GM12878 (cell line): Measurements from ENCODE around the gene INO80E.

Source experiments
- ATF7 ChIP-seq: fragments of 450-650 bp; IDR thresholded peaks from 2 replicates; pipeline ENCODE4 v1.6.1; 2016; ENCODE audit warnings: low read depth, mild to moderate bottlenecking
- CTCF ChIP-seq, 3 experiments: IDR thresholded peaks in 2 of 3; conservative IDR thresholded peaks in 1 of 3; 2 replicates each; pipeline ENCODE4 v1.5.1; 2011; ENCODE audit warnings: low read depth in 3 of 3, low read length in 3 of 3, mild to moderate bottlenecking in 3 of 3, control low read depth in 2 of 3, moderate library complexity in 2 of 3, inconsistent platforms in 1 of 3, mixed read lengths in 1 of 3; ENCODE audit not compliant: control insufficient read depth in 2 of 3, insufficient read depth in 1 of 3; ENCODE audit errors: extremely low read depth in 1 of 3
- GABPA ChIP-seq: IDR thresholded peaks from 2 replicates; pipeline ENCODE4 v1.6.1; 2014; ENCODE audit warnings: antibody characterized with exemption, low read depth, mild to moderate bottlenecking, inconsistent platforms
- IRF3 ChIP-seq: fragments of 450-650 bp; IDR thresholded peaks from 2 replicates; pipeline ENCODE4 v1.6.1; 2014; ENCODE audit warnings: mild to moderate bottlenecking
- MXI1 ChIP-seq: fragments of 150-350 bp; IDR thresholded peaks from 2 replicates; pipeline ENCODE4 v1.6.1; 2011; ENCODE audit warnings: low read depth, mild to moderate bottlenecking, inconsistent platforms, low read length, improper control_type of control experiment
- POLR2A ChIP-seq: IDR thresholded peaks from 2 replicates; pipeline ENCODE4 v1.6.1; 2011; ENCODE audit warnings: low read depth, mild to moderate bottlenecking, low read length
- RAD21 ChIP-seq: IDR thresholded peaks from 2 replicates; pipeline ENCODE4 v1.6.1; 2011; ENCODE audit warnings: mild to moderate bottlenecking, low read depth, low read length, moderate library complexity; ENCODE audit not compliant: insufficient read depth
- ZNF24 ChIP-seq: fragments of 450-650 bp; IDR thresholded peaks from 2 replicates; pipeline ENCODE4 v1.6.1; 2017; ENCODE audit warnings: antibody characterized with exemption, mild to moderate bottlenecking

GRCh38 chr16:29990883-29991570 is 5.0 kb upstream of the INO80E start:
- TF ChIP-seq POLR2A (no peak; the same call in 1 of the 2 replicates), IRF3 (no peak), CTCF (IDR thresholded peaks at IDR 0.05 in 2 of 3, conservative IDR thresholded peaks at IDR 0.05 in 1 of 3; ENCODE audit: control insufficient read depth in 2 of 3, extremely low read depth in 1 of 3, insufficient read depth in 1 of 3, low read depth in 3 of 3, low read length in 3 of 3) (no peak), ATF7 (no peak), MXI1 (no peak), RAD21 (no peak), GABPA (no peak), ZNF24 (no peak)
